K562 (cell line): Measurements from ENCODE around the gene SUPT3H.
"Not testable (repeated sequence)": the region's sequence is repeated elsewhere in the genome, so short reads cannot be mapped to it uniquely, and the experiment has no call there.

Experiments
- ARID4B ChIP-seq: sonication (generic); formaldehyde crosslinking; IDR thresholded peaks from 2 replicates; pipeline ENCODE4 v1.8.0; 2022; ENCODE audit warnings: mild to moderate bottlenecking, missing genetic modification reagents
- CEBPG ChIP-seq, 3 experiments: fragments of 200-800 bp in 1 of 3; sonication (Bioruptor generic) in 1 of 3; sonication (generic) in 1 of 3; formaldehyde crosslinking in 1 of 3; IDR thresholded peaks in 2 of 3; conservative IDR thresholded peaks in 1 of 3; 2 replicates each; pipeline versions ENCODE4 v1.6.1 to v1.8.0; 2016 to 2022; ENCODE audit warnings: missing compliant biosample characterization in 2 of 3, missing genetic modification characterization in 2 of 3, mild to moderate bottlenecking in 1 of 3, missing genetic modification reagents in 1 of 3
- CHD1 ChIP-seq: fragments of 200-600 bp; sonication (generic); IDR thresholded peaks from one replicate; pipeline ENCODE4 v1.6.1; 2012; ENCODE audit warnings: mild to moderate bottlenecking, moderate library complexity, low read length, inconsistent platforms
- EHMT2 ChIP-seq: fragments of 450-650 bp; IDR thresholded peaks from 2 replicates; pipeline ENCODE4 v1.6.1; 2018; ENCODE audit warnings: antibody characterized with exemption
- ELF4 ChIP-seq: fragments of 450-650 bp; formaldehyde crosslinking; IDR thresholded peaks from 2 replicates; pipeline ENCODE4 v1.4.0; 2022; ENCODE audit warnings: missing genetic modification characterization
- ETV6 ChIP-seq, 3 experiments: fragments of 150-350 bp in 1 of 3; sonication (generic) in 1 of 3; formaldehyde crosslinking in 1 of 3; IDR thresholded peaks; 2 replicates each; pipeline versions ENCODE4 v1.6.1 to v1.8.0; 2014 to 2022; ENCODE audit warnings: borderline replicate concordance in 2 of 3, low read depth in 2 of 3, antibody characterized with exemption in 1 of 3, low read length in 1 of 3, mild to moderate bottlenecking in 1 of 3, missing genetic modification reagents in 1 of 3
- POLR2A ChIP-seq: fragments of 450-650 bp; conservative IDR thresholded peaks from 2 replicates; pipeline ENCODE4 v1.6.1; 2016
- POLR2AphosphoS5 ChIP-seq: IDR thresholded peaks from 2 replicates; pipeline ENCODE4 v1.6.1; 2011; ENCODE audit warnings: mild to moderate bottlenecking, low read depth, low read length, moderate library complexity; ENCODE audit not compliant: control insufficient read depth, insufficient read depth
- REST ChIP-seq, 2 experiments: fragments of 450-650 bp; formaldehyde crosslinking in 1 of 2; IDR thresholded peaks; 2 replicates each; pipeline versions ENCODE4 v1.4.0 to v1.6.1; 2014 to 2020; ENCODE audit warnings: mild to moderate bottlenecking in 2 of 2, borderline replicate concordance in 1 of 2, low read depth in 1 of 2
- ZBTB1 ChIP-seq: sonication (generic); formaldehyde crosslinking; IDR thresholded peaks from 2 replicates; pipeline ENCODE4 v1.8.1; 2023; ENCODE audit warnings: missing genetic modification reagents, low read depth, mild to moderate bottlenecking, borderline replicate concordance

GRCh38 chr6:44876638-44877037 is 501.1 kb downstream of the SUPT3H start:
- TF ChIP-seq ZBTB1; CHD1; EHMT2; ETV6 (IDR thresholded peaks at IDR 0.05; ENCODE audit: borderline replicate concordance in 1 of 2, low read depth in 2 of 2, low read length in 1 of 2); ETV6 (CRISPR knock-in tag; IDR thresholded peaks at IDR 0.05; ENCODE audit: borderline replicate concordance); ELF4 (CRISPR knock-in tag); POLR2A; POLR2AphosphoS5; REST (IDR thresholded peaks at IDR 0.05; ENCODE audit: borderline replicate concordance); REST (CRISPR knock-in tag; IDR thresholded peaks at IDR 0.05; ENCODE audit: low read depth); ARID4B (CRISPR knock-in tag); CEBPG (CRISPR knock-in tag; IDR thresholded peaks at IDR 0.05); CEBPG (tag; conservative IDR thresholded peaks at IDR 0.05 in 1 of 2, IDR thresholded peaks at IDR 0.05 in 1 of 2): not testable (repeated sequence)
